ENCODE results near the gene ADISSP.

DNA sequence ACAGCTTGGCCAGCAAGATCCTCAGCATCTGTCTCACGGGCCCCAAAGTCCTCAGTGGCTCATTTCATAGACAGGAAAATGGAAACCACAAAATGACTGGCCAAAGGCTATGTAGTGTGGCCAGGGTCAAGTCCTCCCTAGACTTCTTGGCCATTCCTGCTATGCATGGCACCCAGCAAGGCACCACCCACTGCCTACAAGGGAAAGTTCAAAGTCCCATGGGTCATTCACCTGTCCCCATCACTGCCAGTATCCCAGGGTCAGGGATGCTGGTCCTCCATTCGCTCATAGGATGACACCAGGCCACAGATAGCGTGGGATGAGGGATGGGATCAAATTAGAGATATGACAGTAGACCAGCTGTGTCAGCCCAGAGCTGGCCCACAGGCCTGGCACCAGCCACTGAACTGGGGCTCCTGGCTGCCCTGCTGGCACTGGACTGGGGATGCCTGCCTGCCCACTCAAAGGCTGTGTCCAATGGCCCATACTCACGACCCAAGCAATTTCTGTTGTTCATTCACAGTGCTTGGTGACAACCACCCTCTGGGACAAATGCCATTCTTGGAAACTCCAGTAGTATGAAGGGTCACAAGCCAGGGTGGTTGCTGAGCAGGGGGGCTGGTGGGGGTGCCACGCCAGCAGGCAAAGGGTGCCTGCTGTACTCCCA, 11.6 kb downstream of the ADISSP start:
- TF ChIP-seq FOXP2 (optimal IDR thresholded peaks at IDR 0.05; ENCODE audit: borderline replicate concordance, extremely low read depth, extremely low read length, insufficient read depth) = no peak
- no peak for TF ChIP-seq POLR2AphosphoS5 (IDR thresholded peaks at IDR 0.05; ENCODE audit: low read depth, low read length)
- no peak for TF ChIP-seq TAF1 (IDR thresholded peaks at IDR 0.05; ENCODE audit: borderline replicate concordance, insufficient read depth, low read length)
- TF ChIP-seq, protein P1, sequence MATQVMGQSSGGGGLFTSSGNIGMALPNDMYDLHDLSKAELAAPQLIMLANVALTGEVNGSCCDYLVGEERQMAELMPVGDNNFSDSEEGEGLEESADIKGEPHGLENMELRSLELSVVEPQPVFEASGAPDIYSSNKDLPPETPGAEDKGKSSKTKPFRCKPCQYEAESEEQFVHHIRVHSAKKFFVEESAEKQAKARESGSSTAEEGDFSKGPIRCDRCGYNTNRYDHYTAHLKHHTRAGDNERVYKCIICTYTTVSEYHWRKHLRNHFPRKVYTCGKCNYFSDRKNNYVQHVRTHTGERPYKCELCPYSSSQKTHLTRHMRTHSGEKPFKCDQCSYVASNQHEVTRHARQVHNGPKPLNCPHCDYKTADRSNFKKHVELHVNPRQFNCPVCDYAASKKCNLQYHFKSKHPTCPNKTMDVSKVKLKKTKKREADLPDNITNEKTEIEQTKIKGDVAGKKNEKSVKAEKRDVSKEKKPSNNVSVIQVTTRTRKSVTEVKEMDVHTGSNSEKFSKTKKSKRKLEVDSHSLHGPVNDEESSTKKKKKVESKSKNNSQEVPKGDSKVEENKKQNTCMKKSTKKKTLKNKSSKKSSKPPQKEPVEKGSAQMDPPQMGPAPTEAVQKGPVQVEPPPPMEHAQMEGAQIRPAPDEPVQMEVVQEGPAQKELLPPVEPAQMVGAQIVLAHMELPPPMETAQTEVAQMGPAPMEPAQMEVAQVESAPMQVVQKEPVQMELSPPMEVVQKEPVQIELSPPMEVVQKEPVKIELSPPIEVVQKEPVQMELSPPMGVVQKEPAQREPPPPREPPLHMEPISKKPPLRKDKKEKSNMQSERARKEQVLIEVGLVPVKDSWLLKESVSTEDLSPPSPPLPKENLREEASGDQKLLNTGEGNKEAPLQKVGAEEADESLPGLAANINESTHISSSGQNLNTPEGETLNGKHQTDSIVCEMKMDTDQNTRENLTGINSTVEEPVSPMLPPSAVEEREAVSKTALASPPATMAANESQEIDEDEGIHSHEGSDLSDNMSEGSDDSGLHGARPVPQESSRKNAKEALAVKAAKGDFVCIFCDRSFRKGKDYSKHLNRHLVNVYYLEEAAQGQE (IDR thresholded peaks at IDR 0.05; ENCODE audit: insufficient read depth in 1 of 2, low read depth in 2 of 2, low read length in 2 of 2) = no peak
- TF ChIP-seq SIN3A (IDR thresholded peaks at IDR 0.05; ENCODE audit: borderline replicate concordance, insufficient read depth, low read length) = no peak
